NT2/D1 (cell line): Measurements from ENCODE around the gene MRPL2.

Source experiments
- DNase-seq: peaks from one replicate; pipeline ENCODE4 v3.0.0-alpha.2; 2011; ENCODE audit warnings: low read depth, low spot score
- H3K27me3 ChIP-seq: 2 replicates; pipeline ENCODE4 v1.6.0; 2011; ENCODE audit warnings: mild to moderate bottlenecking; ENCODE audit not compliant: insufficient read length, insufficient read depth
- H3K36me3 ChIP-seq: 2 replicates; pipeline ENCODE4 v1.6.1; 2011; ENCODE audit warnings: mild to moderate bottlenecking, low read length, mixed read lengths; ENCODE audit not compliant: insufficient read depth, insufficient read length
- H3K4me1 ChIP-seq: 2 replicates; pipeline ENCODE4 v1.5.1; 2011; ENCODE audit not compliant: insufficient read depth, insufficient read length
- H3K4me3 ChIP-seq: 2 replicates; pipeline ENCODE4 v1.5.1; 2011; ENCODE audit warnings: low read depth; ENCODE audit not compliant: insufficient read length
- H3K9ac ChIP-seq: 2 replicates; pipeline ENCODE4 v1.6.0; 2011; ENCODE audit warnings: low read depth; ENCODE audit not compliant: insufficient read length
- H3K9me3 ChIP-seq: 2 replicates; pipeline ENCODE4 v1.5.1; 2011; ENCODE audit warnings: mild to moderate bottlenecking, low read length; ENCODE audit not compliant: insufficient read depth
- SUZ12 ChIP-seq: IDR thresholded peaks from 2 replicates; pipeline ENCODE4 v1.6.1; 2011; ENCODE audit not compliant: insufficient read length, insufficient read depth; ENCODE audit errors: extremely low read depth
- YY1 ChIP-seq: IDR thresholded peaks from 2 replicates; pipeline ENCODE4 v1.6.1; 2011; ENCODE audit not compliant: insufficient read length, insufficient read depth
- ZNF274 ChIP-seq: IDR thresholded peaks from 2 replicates; pipeline ENCODE4 v1.6.1; 2011; ENCODE audit warnings: mild to moderate bottlenecking, low read depth, low read length

MRPL2 gene

GRCh38 chr6:43037197-43037596 lies 22.0 kb downstream of the MRPL2 start:
- TF ChIP-seq ZNF274 (no peak), YY1 (no peak), SUZ12 (no peak)
- H3K36me3 ChIP-seq: peaks cover 76% of the 10 kb centered on the region
- no peak for DNase-seq

GRCh38 chr6:43036712-43037111 lies 22.5 kb downstream of the MRPL2 start:
- DNase-seq: no peak
- H3K27me3 ChIP-seq: no peaks in the 10 kb centered on the region
- H3K4me3 ChIP-seq: no peak overlapping the region
- no peaks in the 10 kb centered on the region for H3K4me1 ChIP-seq
- TF ChIP-seq YY1 (no peak), SUZ12 (no peak), ZNF274 (no peak)
- H3K9ac ChIP-seq: no peak overlapping the region
- H3K9me3 ChIP-seq: no peaks in the 10 kb centered on the region
- H3K36me3 ChIP-seq: peaks cover 77% of the 10 kb centered on the region

More at GRCh38 chr6:43037197-43037596, 22.0 kb downstream of the MRPL2 start:
- H3K4me1 ChIP-seq: no peaks in the 10 kb centered on the region
- H3K9ac ChIP-seq: no peak overlapping the region
- H3K9me3 ChIP-seq: no peaks in the 10 kb centered on the region
- H3K27me3 ChIP-seq: no peaks in the 10 kb centered on the region
- no peak overlapping the region for H3K4me3 ChIP-seq

- H3K9me3 ChIP-seq: no peaks in the 10 kb centered on the region
- DNase-seq: no peak
- peaks cover 75% of the 10 kb centered on the region for H3K36me3 ChIP-seq
- no peak overlapping the region for H3K4me3 ChIP-seq
- no peak for TF ChIP-seq ZNF274
- TF ChIP-seq YY1: no peak
- no peak for TF ChIP-seq SUZ12
- no peaks in the 10 kb centered on the region for H3K27me3 ChIP-seq
- H3K9ac ChIP-seq: no peak overlapping the region
- no peaks in the 10 kb centered on the region for H3K4me1 ChIP-seq
Measured at GRCh38 chr6:43035495-43036194, 23.6 kb downstream of the MRPL2 start.

DNA sequence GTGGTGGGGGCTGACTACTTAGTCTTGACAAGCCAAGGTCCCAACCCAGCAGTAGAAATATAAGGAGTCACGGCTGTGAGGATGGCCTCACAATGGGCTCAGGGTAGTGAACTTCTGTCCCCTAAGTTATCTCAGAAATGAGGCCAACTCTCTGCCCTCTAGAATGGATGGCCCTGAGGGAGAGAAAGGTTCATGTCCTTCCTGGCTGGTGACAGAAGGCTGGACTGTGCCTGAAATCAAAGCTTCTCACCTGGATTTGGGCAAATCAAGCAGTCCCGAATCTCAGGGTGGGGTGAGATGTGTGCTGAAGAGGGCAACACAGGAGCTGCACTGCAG lies 25.1 kb downstream of the MRPL2 start:
- DNase-seq: no peak
- TF ChIP-seq YY1: no peak
- no peak for TF ChIP-seq ZNF274
- TF ChIP-seq SUZ12: no peak
- no peak overlapping the region for H3K4me3 ChIP-seq

DNA sequence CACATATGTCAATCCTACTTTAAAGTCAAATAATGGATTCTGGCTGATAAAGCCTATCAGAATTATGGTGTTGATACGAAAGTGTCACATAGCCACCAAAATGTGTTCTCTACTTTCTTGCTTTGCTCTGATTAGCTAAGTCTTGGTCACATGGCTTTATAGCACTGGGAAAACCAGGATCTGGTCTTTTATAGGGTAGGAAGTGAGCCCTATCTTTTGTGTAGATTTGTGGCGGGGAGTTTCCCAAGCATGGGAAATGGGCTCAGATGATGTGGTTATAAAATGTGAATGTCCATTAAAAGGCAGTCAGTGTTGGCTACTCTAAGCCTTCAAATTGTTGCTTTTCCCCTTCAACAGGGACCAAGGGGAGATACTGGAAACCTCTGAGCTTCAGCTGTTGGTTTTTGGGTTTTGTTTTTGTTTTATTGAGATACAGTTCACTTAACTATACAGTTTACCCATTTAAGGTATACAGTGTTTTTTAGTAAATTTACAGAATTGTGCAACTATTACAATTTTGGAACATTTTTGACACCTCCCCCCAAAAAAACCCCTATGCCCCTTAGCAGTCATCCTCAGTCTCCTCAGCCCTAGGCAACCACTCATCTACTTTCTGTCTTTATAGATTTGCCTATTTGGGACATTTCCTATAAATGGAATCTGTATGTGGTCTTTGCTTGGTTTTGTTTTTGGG lies 25.6 kb downstream of the MRPL2 start:
- Histone ChIP-seq H3K9ac (no peak overlapping the region), H3K4me1 (no peaks in the 10 kb centered on the region), H3K27me3 (no peaks in the 10 kb centered on the region), H3K36me3 (peaks cover 73% of the 10 kb centered on the region), H3K9me3 (no peaks in the 10 kb centered on the region), H3K4me3 (no peak overlapping the region)
- no peak for DNase-seq
- TF ChIP-seq ZNF274 (no peak), YY1 (no peak), SUZ12 (no peak)

More for the DNA sequence above, 25.1 kb downstream of the MRPL2 start:
- no peaks in the 10 kb centered on the region for H3K27me3 ChIP-seq
- no peaks in the 10 kb centered on the region for H3K9me3 ChIP-seq
- no peaks in the 10 kb centered on the region for H3K4me1 ChIP-seq
- H3K9ac ChIP-seq: no peak overlapping the region
- H3K36me3 ChIP-seq: peaks cover 73% of the 10 kb centered on the region

- no peak overlapping the region for H3K9ac ChIP-seq
- no peak overlapping the region for H3K4me3 ChIP-seq
- H3K4me1 ChIP-seq: no peaks in the 10 kb centered on the region
- no peak for DNase-seq
- TF ChIP-seq ZNF274 (no peak), SUZ12 (no peak), YY1 (no peak)
- peaks cover 71% of the 10 kb centered on the region for H3K36me3 ChIP-seq
- H3K9me3 ChIP-seq: no peaks in the 10 kb centered on the region
- no peaks in the 10 kb centered on the region for H3K27me3 ChIP-seq
Measured at GRCh38 chr6:43032326-43032725, 26.9 kb downstream of the MRPL2 start.

GRCh38 chr6:43029120-43029519 lies 30.1 kb downstream of the MRPL2 start:
- H3K36me3 ChIP-seq: peaks cover 76% of the 10 kb centered on the region
- no peak overlapping the region for H3K9ac ChIP-seq
- H3K4me3 ChIP-seq: no peak overlapping the region
- TF ChIP-seq YY1 (no peak), ZNF274 (no peak), SUZ12 (no peak)
- DNase-seq: no peak
- no peaks in the 10 kb centered on the region for H3K27me3 ChIP-seq
- no peaks in the 10 kb centered on the region for H3K9me3 ChIP-seq
- no peaks in the 10 kb centered on the region for H3K4me1 ChIP-seq
